Measurements from ENCODE around the gene CARD18. TPM values are rescaled to one million over a fixed set of nuclear protein-coding genes. Genes with fewer than 3 reads are reported as not detected.

The CARD18 gene
- total and polyA plus RNA-seq, 2 experiments from 2014 or later: not detected

DNA sequence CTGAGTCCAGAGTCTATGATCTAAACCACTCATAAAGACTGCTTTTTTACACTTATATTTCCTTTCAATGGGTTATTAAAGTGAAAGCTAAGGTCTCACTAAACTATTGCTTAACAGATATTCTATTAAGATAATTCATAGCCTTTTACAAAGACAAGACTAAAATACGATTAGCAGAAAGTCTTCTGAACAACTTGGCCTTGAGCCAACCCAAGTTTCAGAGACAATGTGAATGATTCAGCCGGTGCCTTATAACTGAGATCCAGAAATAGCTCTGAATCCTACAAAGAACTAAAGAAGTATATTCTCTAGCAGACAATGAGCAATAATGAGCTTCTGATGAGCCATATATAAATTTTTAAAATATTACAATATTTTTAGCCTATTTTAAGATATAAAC is 41.5 kb upstream of the CARD18 start:
- Histone ChIP-seq H4K20me1 (replicated peaks; ENCODE audit: insufficient read depth) (no peaks in the 10 kb centered on the region), H3K4me2 (no peak overlapping the region), H3K27ac (ENCODE audit: low read depth) (no peak overlapping the region), H3K79me2 (replicated peaks; ENCODE audit: insufficient read depth) (no peaks in the 10 kb centered on the region), H3K9me2 (ENCODE audit: insufficient read depth) (no peaks in the 10 kb centered on the region), H3K36me3 (ENCODE audit: insufficient read depth) (no peaks in the 10 kb centered on the region), H2AFZ (no peak overlapping the region), H3K27me3 (ENCODE audit: insufficient read depth) (no peaks in the 10 kb centered on the region), H3K4me1 (ENCODE audit: insufficient read depth) (no peaks in the 10 kb centered on the region; the same call in 1 of the 2 replicates), H3K4me3 (no peak overlapping the region), H3F3A (replicated peaks; ENCODE audit: low read depth) (no peaks in the 10 kb centered on the region)
- Mint-ChIP-seq H3K36me3 (ENCODE audit: low read depth) (no peaks in the 10 kb centered on the region), H3K27ac (no peak overlapping the region), H3K4me3 (no peak overlapping the region), H3K9me3 (no peaks in the 10 kb centered on the region), H3K27me3 (ENCODE audit: insufficient read depth, low read depth, poor library complexity) (no peaks in the 10 kb centered on the region), H3K4me1 (no peaks in the 10 kb centered on the region)
- ATAC-seq (no peak), DNase-seq (ENCODE audit: low spot score) (no peak)
- TF ChIP-seq EZH2 (IDR thresholded peaks at IDR 0.05; ENCODE audit: low read depth, unreplicated experiment) (no peak), EZH2phosphoT487 (IDR thresholded peaks at IDR 0.05; ENCODE audit: unreplicated experiment) (no peak), CTCF (conservative IDR thresholded peaks at IDR 0.05; ENCODE audit: low read depth in 2 of 2) (no peak), NANOG (IDR thresholded peaks at IDR 0.05; ENCODE audit: borderline replicate concordance) (no peak), JUNB (IDR thresholded peaks at IDR 0.05; ENCODE audit: unreplicated experiment) (no peak), ZNF114 (CRISPR knock-in tag; IDR thresholded peaks at IDR 0.05) (no peak), STAT1 (IDR thresholded peaks at IDR 0.05; ENCODE audit: unreplicated experiment) (no peak), ZNF331 (CRISPR knock-in tag; IDR thresholded peaks at IDR 0.05; ENCODE audit: low read depth) (no peak), ETS1 (IDR thresholded peaks at IDR 0.05) (no peak), CREB1 (CRISPR knock-in tag; IDR thresholded peaks at IDR 0.05; ENCODE audit: low read depth) (no peak), POLR2AphosphoS5 (IDR thresholded peaks at IDR 0.05; ENCODE audit: low read depth) (no peak)
- TF ChIP-seq, protein P1, sequence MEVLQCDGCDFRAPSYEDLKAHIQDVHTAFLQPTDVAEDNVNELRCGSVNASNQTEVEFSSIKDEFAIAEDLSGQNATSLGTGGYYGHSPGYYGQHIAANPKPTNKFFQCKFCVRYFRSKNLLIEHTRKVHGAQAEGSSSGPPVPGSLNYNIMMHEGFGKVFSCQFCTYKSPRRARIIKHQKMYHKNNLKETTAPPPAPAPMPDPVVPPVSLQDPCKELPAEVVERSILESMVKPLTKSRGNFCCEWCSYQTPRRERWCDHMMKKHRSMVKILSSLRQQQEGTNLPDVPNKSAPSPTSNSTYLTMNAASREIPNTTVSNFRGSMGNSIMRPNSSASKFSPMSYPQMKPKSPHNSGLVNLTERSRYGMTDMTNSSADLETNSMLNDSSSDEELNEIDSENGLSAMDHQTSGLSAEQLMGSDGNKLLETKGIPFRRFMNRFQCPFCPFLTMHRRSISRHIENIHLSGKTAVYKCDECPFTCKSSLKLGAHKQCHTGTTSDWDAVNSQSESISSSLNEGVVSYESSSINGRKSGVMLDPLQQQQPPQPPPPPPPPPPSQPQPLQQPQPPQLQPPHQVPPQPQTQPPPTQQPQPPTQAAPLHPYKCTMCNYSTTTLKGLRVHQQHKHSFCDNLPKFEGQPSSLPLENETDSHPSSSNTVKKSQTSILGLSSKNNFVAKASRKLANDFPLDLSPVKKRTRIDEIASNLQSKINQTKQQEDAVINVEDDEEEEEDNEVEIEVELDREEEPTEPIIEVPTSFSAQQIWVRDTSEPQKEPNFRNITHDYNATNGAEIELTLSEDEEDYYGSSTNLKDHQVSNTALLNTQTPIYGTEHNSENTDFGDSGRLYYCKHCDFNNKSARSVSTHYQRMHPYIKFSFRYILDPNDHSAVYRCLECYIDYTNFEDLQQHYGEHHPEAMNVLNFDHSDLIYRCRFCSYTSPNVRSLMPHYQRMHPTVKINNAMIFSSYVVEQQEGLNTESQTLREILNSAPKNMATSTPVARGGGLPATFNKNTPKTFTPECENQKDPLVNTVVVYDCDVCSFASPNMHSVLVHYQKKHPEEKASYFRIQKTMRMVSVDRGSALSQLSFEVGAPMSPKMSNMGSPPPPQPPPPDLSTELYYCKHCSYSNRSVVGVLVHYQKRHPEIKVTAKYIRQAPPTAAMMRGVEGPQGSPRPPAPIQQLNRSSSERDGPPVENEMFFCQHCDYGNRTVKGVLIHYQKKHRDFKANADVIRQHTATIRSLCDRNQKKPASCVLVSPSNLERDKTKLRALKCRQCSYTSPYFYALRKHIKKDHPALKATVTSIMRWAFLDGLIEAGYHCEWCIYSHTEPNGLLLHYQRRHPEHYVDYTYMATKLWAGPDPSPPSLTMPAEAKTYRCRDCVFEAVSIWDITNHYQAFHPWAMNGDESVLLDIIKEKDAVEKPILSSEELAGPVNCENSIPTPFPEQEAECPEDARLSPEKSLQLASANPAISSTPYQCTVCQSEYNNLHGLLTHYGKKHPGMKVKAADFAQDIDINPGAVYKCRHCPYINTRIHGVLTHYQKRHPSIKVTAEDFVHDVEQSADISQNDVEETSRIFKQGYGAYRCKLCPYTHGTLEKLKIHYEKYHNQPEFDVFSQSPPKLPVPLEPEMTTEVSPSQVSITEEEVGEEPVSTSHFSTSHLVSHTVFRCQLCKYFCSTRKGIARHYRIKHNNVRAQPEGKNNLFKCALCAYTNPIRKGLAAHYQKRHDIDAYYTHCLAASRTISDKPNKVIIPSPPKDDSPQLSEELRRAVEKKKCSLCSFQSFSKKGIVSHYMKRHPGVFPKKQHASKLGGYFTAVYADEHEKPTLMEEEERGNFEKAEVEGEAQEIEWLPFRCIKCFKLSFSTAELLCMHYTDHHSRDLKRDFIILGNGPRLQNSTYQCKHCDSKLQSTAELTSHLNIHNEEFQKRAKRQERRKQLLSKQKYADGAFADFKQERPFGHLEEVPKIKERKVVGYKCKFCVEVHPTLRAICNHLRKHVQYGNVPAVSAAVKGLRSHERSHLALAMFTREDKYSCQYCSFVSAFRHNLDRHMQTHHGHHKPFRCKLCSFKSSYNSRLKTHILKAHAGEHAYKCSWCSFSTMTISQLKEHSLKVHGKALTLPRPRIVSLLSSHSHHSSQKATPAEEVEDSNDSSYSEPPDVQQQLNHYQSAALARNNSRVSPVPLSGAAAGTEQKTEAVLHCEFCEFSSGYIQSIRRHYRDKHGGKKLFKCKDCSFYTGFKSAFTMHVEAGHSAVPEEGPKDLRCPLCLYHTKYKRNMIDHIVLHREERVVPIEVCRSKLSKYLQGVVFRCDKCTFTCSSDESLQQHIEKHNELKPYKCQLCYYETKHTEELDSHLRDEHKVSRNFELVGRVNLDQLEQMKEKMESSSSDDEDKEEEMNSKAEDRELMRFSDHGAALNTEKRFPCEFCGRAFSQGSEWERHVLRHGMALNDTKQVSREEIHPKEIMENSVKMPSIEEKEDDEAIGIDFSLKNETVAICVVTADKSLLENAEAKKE (CRISPR knock-in tag; IDR thresholded peaks at IDR 0.05): no peak
- TF ChIP-seq, protein P2, sequence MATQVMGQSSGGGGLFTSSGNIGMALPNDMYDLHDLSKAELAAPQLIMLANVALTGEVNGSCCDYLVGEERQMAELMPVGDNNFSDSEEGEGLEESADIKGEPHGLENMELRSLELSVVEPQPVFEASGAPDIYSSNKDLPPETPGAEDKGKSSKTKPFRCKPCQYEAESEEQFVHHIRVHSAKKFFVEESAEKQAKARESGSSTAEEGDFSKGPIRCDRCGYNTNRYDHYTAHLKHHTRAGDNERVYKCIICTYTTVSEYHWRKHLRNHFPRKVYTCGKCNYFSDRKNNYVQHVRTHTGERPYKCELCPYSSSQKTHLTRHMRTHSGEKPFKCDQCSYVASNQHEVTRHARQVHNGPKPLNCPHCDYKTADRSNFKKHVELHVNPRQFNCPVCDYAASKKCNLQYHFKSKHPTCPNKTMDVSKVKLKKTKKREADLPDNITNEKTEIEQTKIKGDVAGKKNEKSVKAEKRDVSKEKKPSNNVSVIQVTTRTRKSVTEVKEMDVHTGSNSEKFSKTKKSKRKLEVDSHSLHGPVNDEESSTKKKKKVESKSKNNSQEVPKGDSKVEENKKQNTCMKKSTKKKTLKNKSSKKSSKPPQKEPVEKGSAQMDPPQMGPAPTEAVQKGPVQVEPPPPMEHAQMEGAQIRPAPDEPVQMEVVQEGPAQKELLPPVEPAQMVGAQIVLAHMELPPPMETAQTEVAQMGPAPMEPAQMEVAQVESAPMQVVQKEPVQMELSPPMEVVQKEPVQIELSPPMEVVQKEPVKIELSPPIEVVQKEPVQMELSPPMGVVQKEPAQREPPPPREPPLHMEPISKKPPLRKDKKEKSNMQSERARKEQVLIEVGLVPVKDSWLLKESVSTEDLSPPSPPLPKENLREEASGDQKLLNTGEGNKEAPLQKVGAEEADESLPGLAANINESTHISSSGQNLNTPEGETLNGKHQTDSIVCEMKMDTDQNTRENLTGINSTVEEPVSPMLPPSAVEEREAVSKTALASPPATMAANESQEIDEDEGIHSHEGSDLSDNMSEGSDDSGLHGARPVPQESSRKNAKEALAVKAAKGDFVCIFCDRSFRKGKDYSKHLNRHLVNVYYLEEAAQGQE (IDR thresholded peaks at IDR 0.05; ENCODE audit: unreplicated experiment): no peak

Data from GM23338 (cell line).